Stimulated activated CD4-positive, alpha-beta T cell treated with anti-CD3 and anti-CD28 coated beads, Interleukin-4, amount 100 ng/mL, for 4 hours (primary cell): ENCODE measurements around the gene INTS4.
"Not testable (repeated sequence)": the region's sequence is repeated elsewhere in the genome, so short reads cannot be mapped to it uniquely, and the experiment has no call there.

Source experiments
- DNase-seq, 2 experiments: peaks; one replicate each; pipeline ENCODE4 v3.0.0-alpha.2; 2020

INTS4 gene, protein sequence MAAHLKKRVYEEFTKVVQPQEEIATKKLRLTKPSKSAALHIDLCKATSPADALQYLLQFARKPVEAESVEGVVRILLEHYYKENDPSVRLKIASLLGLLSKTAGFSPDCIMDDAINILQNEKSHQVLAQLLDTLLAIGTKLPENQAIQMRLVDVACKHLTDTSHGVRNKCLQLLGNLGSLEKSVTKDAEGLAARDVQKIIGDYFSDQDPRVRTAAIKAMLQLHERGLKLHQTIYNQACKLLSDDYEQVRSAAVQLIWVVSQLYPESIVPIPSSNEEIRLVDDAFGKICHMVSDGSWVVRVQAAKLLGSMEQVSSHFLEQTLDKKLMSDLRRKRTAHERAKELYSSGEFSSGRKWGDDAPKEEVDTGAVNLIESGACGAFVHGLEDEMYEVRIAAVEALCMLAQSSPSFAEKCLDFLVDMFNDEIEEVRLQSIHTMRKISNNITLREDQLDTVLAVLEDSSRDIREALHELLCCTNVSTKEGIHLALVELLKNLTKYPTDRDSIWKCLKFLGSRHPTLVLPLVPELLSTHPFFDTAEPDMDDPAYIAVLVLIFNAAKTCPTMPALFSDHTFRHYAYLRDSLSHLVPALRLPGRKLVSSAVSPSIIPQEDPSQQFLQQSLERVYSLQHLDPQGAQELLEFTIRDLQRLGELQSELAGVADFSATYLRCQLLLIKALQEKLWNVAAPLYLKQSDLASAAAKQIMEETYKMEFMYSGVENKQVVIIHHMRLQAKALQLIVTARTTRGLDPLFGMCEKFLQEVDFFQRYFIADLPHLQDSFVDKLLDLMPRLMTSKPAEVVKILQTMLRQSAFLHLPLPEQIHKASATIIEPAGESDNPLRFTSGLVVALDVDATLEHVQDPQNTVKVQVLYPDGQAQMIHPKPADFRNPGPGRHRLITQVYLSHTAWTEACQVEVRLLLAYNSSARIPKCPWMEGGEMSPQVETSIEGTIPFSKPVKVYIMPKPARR

DNA sequence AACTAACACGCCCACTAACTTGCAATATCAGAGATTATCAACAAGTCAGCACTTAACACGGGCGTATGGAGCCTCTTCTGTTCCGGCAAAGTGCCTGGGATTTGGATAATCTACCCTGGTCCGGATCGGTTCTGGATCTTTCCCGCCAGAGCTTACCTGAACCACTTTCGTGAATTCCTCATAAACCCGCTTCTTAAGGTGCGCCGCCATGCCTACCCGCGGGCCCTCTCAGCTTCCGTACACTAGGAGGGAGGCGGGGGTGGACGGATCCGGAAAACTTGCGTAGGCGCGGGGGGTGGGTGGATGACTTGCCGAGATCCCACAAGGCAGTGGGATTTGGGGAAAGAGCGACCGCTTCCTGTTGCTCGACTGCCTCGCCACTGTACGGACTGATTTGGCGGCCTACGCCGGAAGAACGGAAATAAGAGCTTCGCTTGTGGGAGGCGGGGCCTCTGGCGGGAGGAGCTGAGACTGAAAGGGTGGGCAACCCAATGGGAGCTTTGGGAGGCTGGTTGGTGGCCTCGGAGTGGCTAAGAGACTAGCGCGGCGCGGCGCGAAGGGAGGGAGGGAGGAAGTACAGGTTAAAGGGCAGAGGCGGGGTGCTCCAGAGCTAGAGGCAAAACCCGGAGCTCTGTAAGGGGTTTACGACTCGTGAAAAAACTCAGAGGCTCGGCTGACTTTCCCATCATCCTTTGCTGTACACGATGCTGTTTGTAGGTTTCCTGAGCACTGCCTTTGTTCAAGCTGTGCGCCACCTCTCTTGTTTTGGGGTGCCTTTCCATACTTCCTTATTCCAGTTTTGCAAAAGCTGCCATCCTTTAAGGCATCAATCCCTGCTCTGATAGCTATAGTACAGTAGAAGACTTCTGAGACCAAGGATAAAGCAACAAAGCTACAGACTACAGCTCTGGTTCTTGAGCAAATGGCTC lies at the start of gene INTS4:
TSS of gene INTS4 (minus strand) at position 235 of the 929 bp plus-strand sequence. CDS start at position 210, 25 bp downstream.
- peak; percentile 93 to 98 for DNase-seq

DNA sequence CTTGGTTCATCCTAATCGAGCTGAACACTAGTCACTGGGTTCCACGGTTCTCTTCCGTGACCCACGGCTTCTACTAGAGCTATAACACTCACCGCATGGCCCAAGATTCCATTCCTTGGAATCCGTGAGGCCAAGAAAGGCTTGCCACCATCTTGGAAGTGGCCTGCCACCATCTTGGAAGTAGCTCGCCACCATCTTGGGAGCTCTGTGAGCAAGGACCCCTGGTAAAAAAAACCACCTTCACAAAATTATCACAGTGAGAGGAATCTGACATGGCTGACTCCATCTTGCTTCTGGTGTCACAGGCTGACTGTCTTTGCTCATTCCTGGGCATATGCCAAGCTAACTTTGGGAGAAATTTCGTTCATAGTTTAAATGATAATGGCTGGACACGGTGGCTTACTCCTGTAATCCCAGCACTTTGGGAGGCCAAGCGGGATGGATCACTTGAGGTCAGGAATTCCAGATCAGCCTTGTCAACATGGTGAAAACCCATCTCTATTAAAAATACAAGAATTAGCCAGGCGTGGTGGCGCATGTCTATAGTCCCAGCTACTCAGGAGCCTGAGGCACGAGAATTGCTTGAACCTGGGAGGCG lies 47.5 kb upstream of the INTS4 start:
- DNase-seq = no peak

DNA sequence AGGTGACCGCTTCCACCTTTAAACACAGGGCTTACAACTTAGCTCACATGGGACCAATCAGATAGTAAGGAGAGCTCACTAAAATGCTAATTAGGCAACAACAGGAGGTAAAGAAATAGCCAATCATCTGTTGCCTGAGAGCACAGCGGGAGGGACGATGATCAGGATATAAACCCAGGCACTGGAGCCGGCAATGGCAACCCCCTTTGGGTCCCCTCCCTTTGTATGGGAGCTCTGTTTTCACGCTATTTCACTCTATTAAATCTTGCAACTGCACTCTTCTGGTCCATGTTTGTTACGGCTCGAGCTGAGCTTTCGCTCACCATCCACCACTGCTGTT lies 46.9 kb upstream of the INTS4 start:
- not testable (repeated sequence) for DNase-seq

DNA sequence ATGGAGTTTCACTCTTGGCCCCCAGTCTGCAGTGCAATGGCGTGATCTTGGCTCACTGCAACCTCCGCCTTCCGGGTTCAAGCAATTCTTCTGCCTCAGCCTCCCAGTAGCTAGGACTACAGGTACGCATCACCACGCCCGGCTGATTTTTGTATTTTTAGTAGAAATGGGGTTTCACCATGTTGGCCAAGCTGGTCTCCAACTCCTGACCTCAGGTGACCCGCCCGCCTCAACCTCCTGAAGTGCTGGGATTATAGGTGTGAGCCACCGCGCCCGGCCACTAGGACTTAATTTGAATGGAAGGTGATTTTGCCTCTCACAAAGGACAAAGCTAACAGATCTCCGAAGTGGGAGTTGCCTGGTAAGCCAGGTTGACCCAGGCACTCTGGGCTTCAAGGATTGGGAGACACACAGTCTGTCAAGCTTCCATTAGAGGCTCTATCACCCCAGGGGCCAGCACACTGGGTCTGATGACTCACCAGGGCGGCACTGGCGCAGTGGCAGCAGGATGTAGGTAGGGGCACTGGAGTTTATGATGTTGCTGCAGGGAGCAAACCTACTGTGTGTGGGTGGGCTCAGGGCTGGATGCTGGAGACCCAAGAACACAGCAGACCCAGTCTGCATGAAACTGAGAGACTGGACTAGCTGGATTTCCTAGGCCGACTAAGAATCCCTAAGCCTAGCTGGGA lies 46.4 kb upstream of the INTS4 start:
- DNase-seq = no peak

DNA sequence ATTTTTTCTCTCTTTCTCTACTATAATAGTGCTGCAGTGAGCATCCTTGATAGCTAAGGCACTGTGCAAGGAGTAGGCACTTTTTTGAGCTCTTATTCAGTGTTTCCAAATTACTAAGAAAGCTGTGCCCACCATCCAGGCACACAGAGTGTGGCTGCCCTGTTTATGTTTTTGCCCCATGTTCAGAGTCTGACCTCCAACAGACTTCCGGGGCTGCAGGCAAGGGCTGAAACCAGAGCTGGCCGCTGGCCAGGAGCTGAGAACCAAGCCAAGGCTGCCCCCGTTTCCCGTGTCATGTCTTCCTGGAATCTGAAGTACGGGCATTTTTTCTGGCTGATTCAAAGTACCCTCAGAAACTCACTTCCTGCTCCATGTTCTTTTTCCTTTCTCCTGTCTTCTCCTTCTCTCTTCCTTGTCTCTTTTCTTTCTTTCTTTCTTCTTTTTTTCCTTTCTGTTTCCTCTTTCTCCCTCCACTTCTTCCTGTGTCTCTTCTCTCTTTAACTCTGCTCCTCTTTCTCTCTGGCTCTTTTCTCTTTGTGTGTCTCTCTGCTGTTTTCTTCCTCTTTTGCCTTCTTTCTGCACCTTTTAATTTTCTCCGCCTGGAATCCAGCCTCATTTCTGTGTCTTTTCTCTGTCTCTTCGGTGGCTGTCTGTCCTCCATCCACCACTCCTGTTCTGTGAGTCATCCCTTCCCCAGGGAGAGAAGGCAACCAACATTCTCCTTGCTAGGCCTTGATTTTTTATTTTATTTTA lies 45.6 kb upstream of the INTS4 start:
- no peak for DNase-seq

DNA sequence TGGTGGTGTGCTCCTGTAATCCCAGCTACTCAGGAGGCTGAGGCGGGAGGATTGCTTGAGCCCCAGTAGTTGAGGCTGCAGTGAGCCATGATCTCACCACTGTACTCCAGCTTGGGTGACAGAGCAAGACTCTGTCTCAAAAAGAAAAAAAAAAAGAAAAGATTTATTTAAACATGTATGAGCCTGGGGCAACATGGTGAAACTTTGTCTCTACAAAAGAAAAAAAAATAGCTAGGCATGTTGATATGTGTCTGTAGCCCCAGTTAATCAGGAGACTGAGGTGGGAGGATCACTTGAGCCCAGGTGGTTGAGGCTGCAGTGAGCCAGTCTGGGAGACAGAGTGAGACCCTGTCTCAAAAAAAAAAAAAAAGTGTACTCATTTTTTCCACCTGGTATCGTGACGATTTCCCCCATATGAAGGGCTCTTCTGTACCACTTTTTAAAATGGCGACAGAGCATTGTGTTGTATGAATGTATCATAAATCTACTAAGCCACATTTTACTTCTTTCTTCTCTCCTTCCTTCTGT lies 45.0 kb upstream of the INTS4 start:
- no peak for DNase-seq

DNA sequence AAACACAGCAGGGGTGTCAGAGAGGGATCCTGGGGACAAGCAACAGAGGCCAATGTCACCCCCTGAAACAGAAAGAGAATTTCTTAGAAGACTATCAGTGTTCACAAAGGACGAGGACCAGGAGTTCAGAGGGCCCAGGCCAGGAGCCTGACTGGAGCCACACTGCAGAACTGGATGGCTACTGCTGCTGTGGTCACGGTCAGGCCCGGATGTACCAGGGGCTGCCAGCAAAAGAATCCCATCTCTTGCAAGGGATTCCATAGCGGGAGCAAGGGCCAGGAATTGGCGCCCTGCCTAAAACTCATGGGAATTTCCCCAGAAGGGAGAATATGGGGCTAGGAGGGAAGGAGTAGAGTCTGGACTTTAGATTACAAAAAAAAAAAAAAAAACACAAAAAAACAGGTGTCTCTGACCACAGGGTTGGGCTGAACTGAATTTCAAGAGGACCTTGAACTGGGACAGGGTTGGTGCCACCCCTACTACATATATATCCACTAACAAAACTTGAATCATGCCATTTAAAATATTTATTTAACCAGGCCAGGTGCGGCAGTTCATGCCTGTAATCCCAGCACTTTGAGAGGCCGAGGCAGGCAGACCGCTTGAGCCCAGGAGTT lies 44.3 kb upstream of the INTS4 start:
- no peak for DNase-seq

DNA sequence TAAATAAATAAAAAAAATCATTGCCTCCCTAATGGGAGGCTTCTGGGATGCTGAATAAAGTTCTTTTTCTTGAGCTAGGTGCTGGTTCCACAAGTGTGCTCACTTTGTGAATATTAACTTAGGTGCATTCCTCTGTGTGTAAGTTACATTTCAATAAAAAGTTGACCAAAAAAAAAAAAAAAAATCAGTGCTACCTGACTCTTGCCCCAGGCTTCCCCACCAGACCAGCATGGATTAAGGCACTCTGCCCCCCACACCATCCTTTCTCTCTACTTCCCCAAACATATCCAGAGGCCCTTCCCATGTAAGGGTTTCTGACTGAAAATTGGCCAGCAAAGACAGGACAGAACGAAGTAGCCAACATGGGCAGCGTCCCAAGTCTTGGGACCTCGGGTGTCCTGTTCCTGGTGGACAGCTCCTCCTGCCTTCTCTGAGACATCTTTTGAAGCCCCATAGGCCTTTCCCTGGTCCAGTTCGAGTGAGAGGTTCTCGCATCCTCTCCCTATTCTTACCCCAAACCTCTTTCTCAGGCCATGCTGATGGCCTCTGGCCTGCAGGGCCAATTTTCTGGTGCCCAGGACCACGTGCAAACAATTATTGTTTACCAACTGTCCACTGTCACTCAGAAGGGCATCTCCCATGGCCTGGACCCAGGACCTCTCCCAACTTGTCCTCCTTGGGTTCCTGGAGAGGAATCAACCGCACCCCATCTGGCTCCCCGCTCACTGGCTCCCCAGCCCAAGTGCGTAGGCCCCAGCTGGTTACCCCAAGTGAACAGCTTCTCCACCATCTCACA lies 43.6 kb upstream of the INTS4 start:
- DNase-seq = no peak

DNA sequence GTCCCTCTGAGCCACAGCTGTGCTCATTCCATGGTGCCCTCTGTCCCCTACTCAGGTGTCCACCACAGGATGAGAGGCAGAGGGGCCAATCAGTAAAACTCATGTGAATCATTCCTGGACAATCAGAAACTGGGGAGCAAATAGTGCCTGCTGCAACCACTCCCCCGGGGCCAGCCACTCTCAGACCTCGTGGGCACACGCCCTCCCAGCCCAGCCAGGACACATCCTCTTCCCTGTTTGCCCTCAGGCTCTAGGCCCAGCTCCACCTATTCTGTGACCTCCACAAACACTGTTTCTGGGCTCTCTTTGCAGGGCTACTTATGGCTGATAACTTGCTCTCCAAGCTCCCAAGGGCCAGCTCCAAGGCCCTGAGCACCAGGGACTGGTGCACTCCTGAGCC lies 42.6 kb upstream of the INTS4 start:
- no peak for DNase-seq

DNA sequence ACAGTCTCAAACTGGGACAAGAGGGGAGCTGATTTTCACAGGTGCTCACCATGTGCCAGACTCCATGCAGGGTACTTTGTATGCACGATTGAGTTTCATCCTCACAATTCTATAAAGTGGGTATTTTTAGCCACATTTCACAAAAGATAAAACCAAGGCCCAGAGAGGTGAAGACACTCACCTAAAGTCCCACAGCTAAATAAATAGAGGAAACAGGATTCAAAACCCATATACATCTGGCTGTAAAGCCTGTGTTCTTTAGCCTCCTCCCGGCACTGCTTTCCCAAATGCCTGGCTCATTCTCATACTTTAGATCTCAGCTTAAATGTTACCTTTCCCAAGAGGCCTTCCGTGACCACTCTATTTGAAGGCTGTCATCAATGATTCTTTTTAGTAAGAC lies 41.8 kb upstream of the INTS4 start:
- DNase-seq = no peak

DNA sequence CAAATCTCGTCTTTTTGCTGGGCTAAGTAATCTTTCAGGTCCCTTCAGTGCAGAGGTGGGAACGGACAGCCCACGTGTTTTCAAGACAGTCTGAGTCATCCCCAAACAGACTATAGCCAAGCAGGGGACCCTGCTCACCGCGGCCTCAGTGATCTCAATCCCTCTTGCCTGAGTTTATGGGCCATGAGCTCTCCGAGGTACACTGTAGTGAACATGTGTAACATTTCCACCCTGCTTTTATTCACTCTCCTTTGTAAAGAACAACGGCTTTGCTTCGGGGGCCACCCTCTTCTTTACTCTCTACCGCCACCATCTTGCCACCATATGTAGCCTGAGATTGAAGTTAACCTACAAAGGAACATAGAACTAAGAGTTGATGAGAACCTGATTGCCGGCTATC lies 40.2 kb upstream of the INTS4 start:
- DNase-seq = no peak

DNA sequence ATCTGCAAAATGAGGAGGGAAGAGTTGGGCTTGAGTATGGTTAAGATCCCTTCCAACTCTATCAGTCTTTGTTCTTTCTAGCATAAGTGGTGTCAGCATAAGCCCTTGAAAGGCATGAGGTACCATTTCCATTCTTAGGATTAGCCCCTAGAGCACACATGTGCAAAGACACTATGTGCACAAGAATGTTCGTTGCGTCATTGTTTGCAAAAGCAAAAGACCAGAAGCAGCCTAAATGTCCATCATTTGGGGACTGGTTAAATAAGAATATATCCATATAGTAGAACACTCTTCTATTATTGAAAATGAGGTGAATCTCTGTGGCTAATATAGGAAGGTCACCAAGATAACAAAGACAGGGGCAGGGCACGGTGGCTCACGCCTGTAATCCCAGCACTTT lies 38.6 kb upstream of the INTS4 start:
- DNase-seq = no peak

DNA sequence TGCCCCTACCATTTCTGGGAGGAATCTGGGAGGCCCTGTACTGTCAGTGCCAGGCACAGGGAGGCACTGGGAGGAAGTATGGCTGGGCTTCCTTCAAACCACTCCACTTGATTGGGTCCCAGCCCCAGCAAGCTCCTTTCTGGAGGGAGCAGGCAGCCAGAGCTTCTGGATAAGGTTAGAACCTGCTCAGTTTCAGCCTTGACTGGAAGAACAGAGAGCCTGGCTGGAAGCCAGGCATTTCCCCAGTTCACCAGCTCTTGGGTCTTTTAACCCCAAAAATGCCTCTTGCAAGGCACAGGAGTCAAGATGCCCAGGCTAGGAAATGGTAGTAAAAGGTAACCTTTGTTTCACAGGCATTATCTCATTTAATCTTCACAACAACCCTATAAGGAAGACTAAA lies 37.6 kb upstream of the INTS4 start:
- DNase-seq = no peak

DNA sequence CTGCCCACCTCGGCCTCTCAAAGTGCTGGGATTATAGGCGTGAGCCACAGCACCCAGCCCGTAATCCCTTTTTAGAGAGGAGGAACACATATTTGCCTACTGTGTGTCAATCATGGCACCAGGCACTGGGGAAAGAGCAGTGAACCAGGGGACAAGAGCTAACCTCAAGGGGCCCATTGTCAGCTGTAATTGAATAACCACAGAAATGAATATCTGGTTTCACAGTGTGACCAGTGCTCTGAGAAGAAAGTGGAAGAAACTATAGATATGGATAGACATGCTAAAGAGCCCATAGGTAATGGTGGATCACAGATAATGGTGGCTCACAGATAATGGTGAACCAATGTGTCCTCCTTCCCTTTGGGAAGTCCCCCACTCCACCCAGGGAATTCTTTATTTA lies 37.2 kb upstream of the INTS4 start:
- no peak for DNase-seq

DNA sequence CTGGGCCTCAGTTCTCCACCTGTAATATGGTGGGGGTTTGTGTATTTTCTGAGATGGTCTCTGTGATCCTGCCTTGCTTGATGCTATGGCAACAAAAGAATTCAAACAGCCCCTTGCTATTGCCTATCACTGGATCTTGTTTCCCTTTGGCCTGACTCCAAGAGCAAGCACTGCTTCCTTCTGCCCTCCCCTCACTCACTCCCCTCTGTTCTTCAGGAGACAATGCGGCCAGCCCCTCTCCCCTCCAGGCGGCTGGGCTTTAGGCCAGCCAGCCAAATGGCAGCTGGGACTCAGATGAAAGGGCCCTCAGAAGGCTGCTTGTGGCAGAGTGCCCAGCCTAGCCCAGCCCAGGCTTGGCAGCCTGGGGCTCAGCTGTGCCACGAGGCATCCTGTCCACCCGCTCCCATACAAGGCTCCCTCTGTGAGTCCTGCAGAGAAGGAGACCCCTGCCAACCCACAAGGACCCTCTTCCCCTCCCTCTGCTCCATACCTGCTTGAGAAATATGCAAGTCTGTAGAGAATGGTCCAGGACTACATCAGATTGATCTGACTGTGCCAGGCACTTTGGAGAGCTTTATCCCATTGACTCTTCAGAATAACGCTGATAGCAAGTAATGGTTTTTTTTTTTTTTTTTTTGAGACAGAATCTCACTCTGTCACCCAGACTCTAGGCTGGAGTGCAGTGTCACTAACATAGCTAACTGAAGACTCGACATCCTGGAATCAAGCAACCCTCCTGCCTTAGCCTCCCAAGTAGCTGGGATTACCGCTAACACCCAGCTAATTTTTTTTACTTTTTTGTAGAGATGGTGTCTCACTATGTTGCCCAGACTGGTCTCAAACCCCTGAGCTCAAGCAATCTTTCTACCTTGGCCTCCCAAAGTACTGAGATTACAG lies 36.2 kb upstream of the INTS4 start:
- no peak for DNase-seq

DNA sequence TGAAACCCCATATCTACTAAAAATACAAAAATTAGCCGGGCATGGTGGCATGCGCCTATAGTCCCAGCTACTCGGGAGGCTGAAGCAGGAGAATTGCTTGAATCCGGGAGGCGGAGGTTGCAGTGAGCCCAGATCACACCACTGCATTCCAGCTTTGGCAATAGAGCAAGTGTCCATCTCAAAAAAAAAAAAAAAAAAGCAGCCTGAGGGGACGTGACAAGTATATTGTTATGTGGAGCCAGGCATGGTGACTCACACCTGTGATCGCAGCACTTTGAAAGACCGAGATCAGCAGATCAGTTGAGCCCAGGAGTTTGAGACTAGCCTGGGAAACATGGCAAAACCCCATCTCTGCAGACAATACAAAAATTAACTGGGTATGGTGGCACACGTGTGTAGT lies 34.0 kb upstream of the INTS4 start:
- DNase-seq = not testable (repeated sequence)

DNA sequence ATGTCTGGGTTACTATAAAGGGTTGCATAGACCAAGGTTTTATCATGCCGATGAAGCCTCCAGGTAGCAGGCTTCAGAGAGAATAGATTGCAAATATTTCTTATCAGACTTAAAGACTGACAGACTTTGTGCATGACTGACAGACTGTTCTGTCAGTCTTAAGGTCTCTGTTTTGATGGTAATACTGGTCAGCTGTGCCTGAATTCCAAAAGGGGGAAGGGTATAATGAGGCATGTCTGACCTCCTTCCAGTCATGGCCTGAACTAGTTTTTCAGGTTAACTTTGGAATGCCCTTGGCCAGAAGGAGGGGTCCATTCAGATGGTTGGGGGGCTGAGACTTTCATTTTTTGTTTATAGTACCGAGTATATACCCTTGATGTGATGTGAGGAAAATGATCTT lies 33.3 kb upstream of the INTS4 start:
- DNase-seq = no peak

DNA sequence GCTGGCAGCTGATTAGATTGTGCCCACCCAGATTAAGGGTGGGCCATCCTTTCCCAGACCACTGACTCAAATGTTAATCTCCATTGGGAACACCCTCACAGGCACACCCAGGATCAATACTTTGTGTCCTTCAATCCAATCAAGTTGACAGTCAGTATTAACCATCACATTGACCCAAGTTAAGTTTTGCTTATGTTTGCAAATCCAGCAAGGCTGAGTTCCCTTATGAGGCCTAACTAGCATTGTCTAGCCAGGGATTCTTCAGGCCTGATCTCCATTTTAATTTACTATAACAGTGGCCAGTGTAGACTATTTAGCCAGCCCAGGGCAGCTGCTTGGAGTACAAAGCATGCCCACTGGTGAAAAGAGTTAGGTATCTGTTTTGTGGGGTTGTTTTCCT lies 30.9 kb upstream of the INTS4 start:
- no peak for DNase-seq
